GM20431 (cell line): ENCODE measurements around the gene WHRN.

Source experiments
- in situ Hi-C: fragments of 300-500 bp; cut with MseI, MboI; formaldehyde crosslinking; loops from one replicate; pipeline ENCODE4 v1.15.0; 2020; ENCODE audit warnings: low sequenced_read_pairs; ENCODE audit not compliant: unreplicated experiment

The WHRN gene

GRCh38 chr9:114494776-114495569 lies 10.3 kb downstream of the WHRN start:
- in situ Hi-C loops = no loop called here

GRCh38 chr9:114493521-114494184 lies 11.6 kb downstream of the WHRN start:
- in situ Hi-C loops = no loop called here

GRCh38 chr9:114492991-114493390 lies 12.3 kb downstream of the WHRN start:
- in situ Hi-C loops = no loop called here

GRCh38 chr9:114491430-114492003 lies 13.8 kb downstream of the WHRN start:
- in situ Hi-C loops = no loop called here

- in situ Hi-C loops = no loop called here
Observed at GRCh38 chr9:114489928-114490327, 15.3 kb downstream of the WHRN start.

GRCh38 chr9:114488398-114489129 lies 16.7 kb downstream of the WHRN start:
- in situ Hi-C loops = no loop called here

GRCh38 chr9:114487607-114488300 lies 17.5 kb downstream of the WHRN start:
- in situ Hi-C loops = no loop called here

GRCh38 chr9:114486205-114486963 lies 18.9 kb downstream of the WHRN start:
- in situ Hi-C loops = no loop called here

- in situ Hi-C loops = no loop called here
Observed at GRCh38 chr9:114484854-114485443, 20.3 kb downstream of the WHRN start.

GRCh38 chr9:114484215-114484853 lies 20.9 kb downstream of the WHRN start:
- in situ Hi-C loops = no loop called here

- in situ Hi-C loops = no loop called here
Observed at GRCh38 chr9:114483499-114483898, 21.8 kb downstream of the WHRN start.

- in situ Hi-C loops = no loop called here
Observed at GRCh38 chr9:114482593-114482992, 22.7 kb downstream of the WHRN start.

- in situ Hi-C loops = no loop called here
Observed at GRCh38 chr9:114481789-114482188, 23.5 kb downstream of the WHRN start.

- in situ Hi-C loops = no loop called here
Observed at GRCh38 chr9:114480746-114481435, 24.4 kb downstream of the WHRN start.

GRCh38 chr9:114478871-114479270 lies 26.4 kb downstream of the WHRN start:
- in situ Hi-C loops = no loop called here

GRCh38 chr9:114478459-114478858 lies 26.8 kb downstream of the WHRN start:
- in situ Hi-C loops = no loop called here

GRCh38 chr9:114477642-114478041 lies 27.6 kb downstream of the WHRN start:
- in situ Hi-C loops = no loop called here

- in situ Hi-C loops = no loop called here
Observed at GRCh38 chr9:114476891-114477469, 28.3 kb downstream of the WHRN start.
